ENCODE results near the gene RAPGEF1.

RAPGEF1 gene

GRCh38 chr9:131661568-131662288 is 78.1 kb downstream of the RAPGEF1 start:
- 0 out of 2 replicates have a peak, but pooled peaks cover 7% of the 10 kb centered on the region for H4K20me1 ChIP-seq (ENCODE audit: insufficient read depth, low read length)

DNA sequence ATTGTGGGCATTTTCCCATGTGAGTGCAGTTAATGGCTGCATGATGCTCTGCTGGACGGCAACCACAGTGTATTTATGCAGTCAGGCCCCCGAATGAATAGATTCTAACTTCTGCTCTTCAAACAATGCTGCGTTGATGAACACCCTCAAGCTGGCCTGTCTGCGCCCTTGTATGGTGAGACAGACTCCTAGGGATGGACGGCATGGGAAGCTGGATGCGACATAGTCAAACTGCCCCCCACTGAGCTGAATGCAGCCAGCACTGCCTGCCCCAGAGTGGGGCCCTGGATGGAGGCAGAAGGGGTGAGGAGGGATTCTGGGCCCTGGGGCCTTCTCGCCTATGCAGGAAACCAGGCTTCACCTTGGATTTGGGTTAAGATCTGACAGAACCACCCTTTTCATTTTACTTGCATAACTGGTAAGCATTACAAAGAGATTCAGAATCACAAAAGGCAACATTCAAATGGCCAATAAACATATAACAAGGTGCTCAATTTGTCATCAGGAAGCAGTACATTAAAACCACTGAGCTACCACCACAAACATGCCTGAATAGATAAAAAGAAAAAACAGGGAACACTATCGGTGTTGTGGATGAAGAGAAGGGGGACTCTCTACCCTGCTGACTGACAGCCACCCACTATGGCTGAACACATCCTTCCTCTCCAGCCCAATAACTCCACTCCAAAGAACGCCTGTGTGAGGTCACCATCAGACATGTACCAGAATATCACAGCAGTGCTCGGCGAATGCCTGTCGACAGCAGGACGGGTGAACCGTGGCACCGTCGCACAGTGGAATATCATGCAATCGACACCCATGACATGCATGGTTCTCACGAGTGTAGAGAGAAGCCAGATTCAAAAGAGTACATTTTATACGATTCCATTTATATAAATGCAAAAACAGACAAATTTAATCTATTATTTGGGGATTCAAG is 79.1 kb downstream of the RAPGEF1 start:
- DNase-seq = no peak
- TF ChIP-seq CTCF (IDR thresholded peaks at IDR 0.05; ENCODE audit: low read length) (no peak), EZH2 (optimal IDR thresholded peaks at IDR 0.05; ENCODE audit: low read depth, low read length) (no peak), EZH2phosphoT487 (IDR thresholded peaks at IDR 0.05; ENCODE audit: low read length) (no peak)
- H3K9me3 ChIP-seq (replicated peaks; ENCODE audit: insufficient read depth, low read length) = no peaks in the 10 kb centered on the region
- H2AFZ ChIP-seq (ENCODE audit: low read length) = no peak overlapping the region
- no peak overlapping the region for H3K9ac ChIP-seq (ENCODE audit: low read length)
- 0 out of 2 replicates have a peak, but pooled peaks cover 3% of the 10 kb centered on the region for H4K20me1 ChIP-seq (ENCODE audit: insufficient read depth, low read length)
- no peaks in the 10 kb centered on the region for H3K9me2 ChIP-seq (replicated peaks; ENCODE audit: insufficient read depth, low read length)
- no peaks in the 10 kb centered on the region for H3K27me3 ChIP-seq (replicated peaks; ENCODE audit: insufficient read depth, low read length)
- H3K4me2 ChIP-seq (ENCODE audit: low read depth, low read length) = no peak overlapping the region
- H3K79me2 ChIP-seq (ENCODE audit: low read length) = peaks cover 96% of the 10 kb centered on the region
- peaks cover 28% of the 10 kb centered on the region for H3F3A ChIP-seq (ENCODE audit: insufficient read depth, low read length)
- H3K27ac ChIP-seq (ENCODE audit: low read length) = no peak overlapping the region
- H3K36me3 ChIP-seq (replicated peaks; ENCODE audit: insufficient read depth, low read length) = no peaks in the 10 kb centered on the region
- no peak overlapping the region for H3K4me3 ChIP-seq (ENCODE audit: low read length)
- peaks cover 41% of the 10 kb centered on the region for H3K4me1 ChIP-seq (ENCODE audit: low read length)

More at GRCh38 chr9:131661568-131662288, 78.1 kb downstream of the RAPGEF1 start:
- Histone ChIP-seq H3K4me2 (ENCODE audit: low read depth, low read length) (no peak overlapping the region), H3K4me1 (ENCODE audit: low read length) (peaks cover 31% of the 10 kb centered on the region), H3K9me2 (replicated peaks; ENCODE audit: insufficient read depth, low read length) (no peaks in the 10 kb centered on the region), H3K27me3 (replicated peaks; ENCODE audit: insufficient read depth, low read length) (no peaks in the 10 kb centered on the region), H3K4me3 (ENCODE audit: low read length) (no peak overlapping the region), H3K27ac (ENCODE audit: low read length) (no peak overlapping the region), H3K9me3 (replicated peaks; ENCODE audit: insufficient read depth, low read length) (no peaks in the 10 kb centered on the region), H2AFZ (ENCODE audit: low read length) (no peak overlapping the region), H3K79me2 (ENCODE audit: low read length) (peaks cover 96% of the 10 kb centered on the region), H3F3A (ENCODE audit: insufficient read depth, low read length) (peaks cover 19% of the 10 kb centered on the region), H3K36me3 (replicated peaks; ENCODE audit: insufficient read depth, low read length) (no peaks in the 10 kb centered on the region), H3K9ac (ENCODE audit: low read length) (no peak overlapping the region)
- no peak for TF ChIP-seq CTCF (IDR thresholded peaks at IDR 0.05; ENCODE audit: low read length)
- TF ChIP-seq EZH2phosphoT487 (IDR thresholded peaks at IDR 0.05; ENCODE audit: low read length) = no peak
- TF ChIP-seq EZH2 (optimal IDR thresholded peaks at IDR 0.05; ENCODE audit: low read depth, low read length) = no peak
- DNase-seq = no peak

DNA sequence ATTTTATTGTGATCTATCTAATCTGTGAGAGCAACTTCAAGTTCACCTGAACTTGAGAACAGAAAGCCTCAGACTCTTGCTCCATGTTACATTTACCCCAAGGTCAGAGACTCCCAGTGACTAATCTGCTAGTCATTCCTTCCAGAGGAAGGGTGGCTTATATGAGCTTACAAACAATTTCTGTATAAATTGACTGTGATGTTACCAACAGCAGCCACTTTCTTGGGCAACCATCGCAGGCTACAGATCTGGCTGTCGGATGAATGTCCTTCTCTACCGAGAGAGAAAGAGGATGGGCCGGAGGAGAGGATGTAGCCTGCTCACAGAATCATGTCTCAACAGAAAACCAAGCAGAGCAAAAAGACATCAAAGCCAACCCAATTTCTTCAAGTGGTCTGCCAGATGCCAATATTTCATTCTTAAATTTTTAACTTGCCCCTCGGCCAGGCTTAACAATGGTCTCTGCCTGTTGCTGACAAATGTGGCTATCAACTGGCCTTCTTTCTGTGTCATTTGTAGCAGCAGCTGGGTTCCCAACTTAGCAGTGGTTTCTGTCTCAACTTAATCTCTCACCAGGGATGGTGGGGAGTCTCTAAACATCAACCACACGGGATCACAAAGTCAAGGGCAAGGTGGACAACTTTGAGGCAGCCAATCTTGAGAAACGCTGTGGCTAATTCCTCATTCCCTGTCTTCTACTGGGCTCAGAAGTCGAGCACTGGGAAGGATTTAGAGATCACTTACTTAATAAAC is 81.3 kb downstream of the RAPGEF1 start:
- Histone ChIP-seq H3K9me2 (replicated peaks; ENCODE audit: insufficient read depth, low read length) (no peaks in the 10 kb centered on the region), H3K79me2 (ENCODE audit: low read length) (peaks cover 87% of the 10 kb centered on the region), H3K36me3 (replicated peaks; ENCODE audit: insufficient read depth, low read length) (no peaks in the 10 kb centered on the region), H3K27me3 (replicated peaks; ENCODE audit: insufficient read depth, low read length) (no peaks in the 10 kb centered on the region), H3K4me1 (ENCODE audit: low read length) (peaks cover 63% of the 10 kb centered on the region), H4K20me1 (ENCODE audit: insufficient read depth, low read length) (no peaks in the 10 kb centered on the region), H2AFZ (ENCODE audit: low read length) (no peak overlapping the region), H3K4me3 (ENCODE audit: low read length) (no peak overlapping the region), H3K4me2 (ENCODE audit: low read depth, low read length) (peak overlapping the region; percentile 22; the same call in 1 of the 2 replicates), H3F3A (ENCODE audit: insufficient read depth, low read length) (peaks cover 42% of the 10 kb centered on the region), H3K9me3 (replicated peaks; ENCODE audit: insufficient read depth, low read length) (no peaks in the 10 kb centered on the region), H3K9ac (ENCODE audit: low read length) (no peak overlapping the region; the same call in 1 of the 2 replicates), H3K27ac (ENCODE audit: low read length) (peak overlapping the region; percentile 75)
- no peak for TF ChIP-seq CTCF (IDR thresholded peaks at IDR 0.05; ENCODE audit: low read length)
- no peak for TF ChIP-seq EZH2phosphoT487 (IDR thresholded peaks at IDR 0.05; ENCODE audit: low read length)
- TF ChIP-seq EZH2 (optimal IDR thresholded peaks at IDR 0.05; ENCODE audit: low read depth, low read length) = no peak
- peak; percentile 51 for DNase-seq
